DMS53 treated with DMSO at 0.1 percent for 48 hours (cell line): ENCODE measurements around the gene KIF5B.

Experiments used
- DNase-seq: peaks from one replicate; lab custom pipeline; 2025; ENCODE audit not compliant: unreplicated experiment; lab: John Stamatoyannopoulos, UW

Gene KIF5B

GRCh38 chr10:31962826-31963588 is 93.2 kb downstream of the KIF5B start:
- DNase-seq, result no peak

- peak; percentile 51 for DNase-seq
These were observed 94.7 kb downstream of the KIF5B start for GRCh38 chr10:31961277-31962074.

DNA sequence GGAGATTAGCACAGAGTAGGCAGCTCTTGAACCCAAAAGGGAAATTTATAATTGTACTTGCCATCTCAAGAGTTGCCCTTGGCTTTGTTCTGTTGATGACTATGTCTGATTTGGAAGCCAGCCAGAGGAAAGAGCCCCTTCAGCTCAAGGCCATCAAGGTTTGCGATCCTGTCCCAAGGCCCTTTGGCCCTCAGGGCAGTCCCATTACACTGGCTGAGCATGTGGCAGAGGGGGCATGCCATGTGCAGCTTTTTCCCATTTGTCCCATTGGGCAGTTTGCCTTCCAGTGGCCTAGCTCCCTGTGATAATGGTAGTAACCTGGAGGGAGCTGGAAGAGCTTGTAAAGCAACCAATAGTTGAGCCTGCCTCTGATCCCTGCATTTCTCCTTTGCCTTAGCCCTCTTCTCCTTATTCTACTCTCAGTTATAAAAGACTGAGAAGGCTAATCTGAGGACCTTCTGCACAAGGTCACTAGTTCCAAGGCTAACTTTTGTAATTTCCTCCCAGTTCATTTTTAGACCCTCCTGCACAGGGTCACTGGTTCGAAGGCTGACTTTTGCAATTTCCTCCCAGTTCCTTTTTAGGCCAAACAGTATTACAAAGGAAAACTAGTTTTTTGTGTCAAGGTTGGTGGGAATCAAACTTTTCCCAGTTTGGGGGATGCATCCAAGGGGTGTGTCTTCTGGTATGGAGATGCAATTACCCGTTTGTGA is 96.6 kb downstream of the KIF5B start:
- DNase-seq, result no peak
